Measurements from ENCODE around the gene PLAC1.

Gene PLAC1

DNA sequence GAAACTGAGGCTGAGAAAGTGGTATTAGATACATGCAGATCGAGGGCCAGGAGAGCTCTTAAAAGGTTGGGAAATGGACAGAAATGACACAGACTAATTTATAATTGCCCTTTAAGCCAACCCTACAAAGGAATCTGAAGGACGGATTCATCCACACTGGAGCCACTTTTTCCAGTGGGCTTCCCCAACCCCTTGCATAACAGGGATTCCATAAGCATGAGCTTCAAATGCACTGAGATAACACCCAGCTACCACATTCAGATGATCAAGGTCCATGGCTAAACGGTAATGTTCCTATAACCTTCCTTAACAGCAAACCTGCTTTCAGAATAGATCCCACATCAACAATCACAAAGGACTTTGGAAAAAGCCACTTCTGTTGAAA lies 34.2 kb downstream of the PLAC1 start:
- H3K4me2 ChIP-seq (ENCODE audit: low read length): no peak overlapping the region
- no peaks in the 10 kb centered on the region for H3K27me3 ChIP-seq (ENCODE audit: insufficient read depth, low read length)
- no peak overlapping the region for H3K4me3 ChIP-seq (ENCODE audit: low read depth, low read length, poor library complexity, severe bottlenecking)
- no peaks in the 10 kb centered on the region for H3K79me2 ChIP-seq (ENCODE audit: insufficient read depth, low read length)
- H3K4me1 ChIP-seq (ENCODE audit: insufficient read depth, low read length, severe bottlenecking): no peaks in the 10 kb centered on the region
- no peaks in the 10 kb centered on the region for H4K20me1 ChIP-seq (ENCODE audit: insufficient read depth, low read length)
- no peak overlapping the region for H2AFZ ChIP-seq (ENCODE audit: low read length)
- H3K27ac ChIP-seq (ENCODE audit: low read depth, low read length, poor library complexity, severe bottlenecking): no peak overlapping the region
- no peak overlapping the region for H3K9ac ChIP-seq (ENCODE audit: low read length)
- no peaks in the 10 kb centered on the region for H3K36me3 ChIP-seq (ENCODE audit: insufficient read depth, low read length)
- no peaks in the 10 kb centered on the region for H3K9me3 ChIP-seq (ENCODE audit: low read length)
- TF ChIP-seq, protein P1, sequence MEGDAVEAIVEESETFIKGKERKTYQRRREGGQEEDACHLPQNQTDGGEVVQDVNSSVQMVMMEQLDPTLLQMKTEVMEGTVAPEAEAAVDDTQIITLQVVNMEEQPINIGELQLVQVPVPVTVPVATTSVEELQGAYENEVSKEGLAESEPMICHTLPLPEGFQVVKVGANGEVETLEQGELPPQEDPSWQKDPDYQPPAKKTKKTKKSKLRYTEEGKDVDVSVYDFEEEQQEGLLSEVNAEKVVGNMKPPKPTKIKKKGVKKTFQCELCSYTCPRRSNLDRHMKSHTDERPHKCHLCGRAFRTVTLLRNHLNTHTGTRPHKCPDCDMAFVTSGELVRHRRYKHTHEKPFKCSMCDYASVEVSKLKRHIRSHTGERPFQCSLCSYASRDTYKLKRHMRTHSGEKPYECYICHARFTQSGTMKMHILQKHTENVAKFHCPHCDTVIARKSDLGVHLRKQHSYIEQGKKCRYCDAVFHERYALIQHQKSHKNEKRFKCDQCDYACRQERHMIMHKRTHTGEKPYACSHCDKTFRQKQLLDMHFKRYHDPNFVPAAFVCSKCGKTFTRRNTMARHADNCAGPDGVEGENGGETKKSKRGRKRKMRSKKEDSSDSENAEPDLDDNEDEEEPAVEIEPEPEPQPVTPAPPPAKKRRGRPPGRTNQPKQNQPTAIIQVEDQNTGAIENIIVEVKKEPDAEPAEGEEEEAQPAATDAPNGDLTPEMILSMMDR (IDR thresholded peaks at IDR 0.05; ENCODE audit: low read length): no peak
- no peak for TF ChIP-seq EZH2 (IDR thresholded peaks at IDR 0.05; ENCODE audit: borderline replicate concordance, low read length)
- no peaks in the 10 kb centered on the region for H3F3A ChIP-seq (ENCODE audit: insufficient read depth, low read length)
- no peaks in the 10 kb centered on the region for H3K9me2 ChIP-seq (ENCODE audit: low read depth, low read length)

DNA sequence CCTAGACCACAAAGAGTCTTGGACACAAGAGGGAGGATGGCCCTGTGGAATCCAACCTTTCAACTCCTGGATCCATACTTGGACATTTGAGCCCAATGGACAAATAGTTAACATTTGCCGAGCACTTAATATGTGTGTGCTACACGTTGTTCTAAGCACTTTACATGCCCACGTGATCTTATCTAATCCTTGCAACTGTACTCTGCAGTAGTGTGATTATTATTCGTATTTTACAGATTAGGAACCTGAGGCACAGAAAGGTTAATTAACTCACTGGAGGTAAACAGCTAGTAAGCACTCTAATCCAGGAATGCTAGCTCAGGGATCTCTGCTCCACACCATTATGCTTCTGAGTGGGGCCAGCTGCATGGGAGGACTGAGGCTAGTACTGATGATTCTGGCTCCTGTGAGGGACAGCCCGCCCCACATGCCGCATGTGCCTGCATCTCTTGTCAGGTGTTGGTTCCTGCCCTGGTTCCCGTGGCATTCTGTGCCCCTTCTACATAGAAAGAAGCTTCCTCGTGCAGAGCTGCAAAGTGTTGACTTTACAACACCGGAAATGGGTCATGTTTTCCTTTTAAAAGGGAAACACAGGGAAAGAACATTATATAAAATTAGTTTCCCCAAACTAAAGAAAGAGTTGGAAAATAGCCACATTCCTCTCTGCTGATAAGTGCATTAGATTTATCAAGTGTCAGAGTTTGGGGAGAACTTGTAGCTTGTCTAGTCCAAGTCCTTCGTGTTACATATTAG lies 34.8 kb downstream of the PLAC1 start:
- H3K27ac ChIP-seq (ENCODE audit: low read depth, low read length, poor library complexity, severe bottlenecking): no peak overlapping the region
- no peaks in the 10 kb centered on the region for H3K36me3 ChIP-seq (ENCODE audit: insufficient read depth, low read length)
- H3K9me2 ChIP-seq (ENCODE audit: low read depth, low read length): no peaks in the 10 kb centered on the region
- no peaks in the 10 kb centered on the region for H3K27me3 ChIP-seq (ENCODE audit: insufficient read depth, low read length)
- H3K9me3 ChIP-seq (ENCODE audit: low read length): no peaks in the 10 kb centered on the region
- H3K4me2 ChIP-seq (ENCODE audit: low read length): no peak overlapping the region
- no peaks in the 10 kb centered on the region for H3K79me2 ChIP-seq (ENCODE audit: insufficient read depth, low read length)
- no peaks in the 10 kb centered on the region for H3K4me1 ChIP-seq (ENCODE audit: insufficient read depth, low read length, severe bottlenecking)
- H3K4me3 ChIP-seq (ENCODE audit: low read depth, low read length, poor library complexity, severe bottlenecking): no peak overlapping the region
- no peaks in the 10 kb centered on the region for H3F3A ChIP-seq (ENCODE audit: insufficient read depth, low read length)
- TF ChIP-seq, protein P1 (IDR thresholded peaks at IDR 0.05; ENCODE audit: low read length): no peak
- TF ChIP-seq EZH2 (IDR thresholded peaks at IDR 0.05; ENCODE audit: borderline replicate concordance, low read length): no peak
- H4K20me1 ChIP-seq (ENCODE audit: insufficient read depth, low read length): no peaks in the 10 kb centered on the region
- H3K9ac ChIP-seq (ENCODE audit: low read length): no peak overlapping the region
- H2AFZ ChIP-seq (ENCODE audit: low read length): no peak overlapping the region

DNA sequence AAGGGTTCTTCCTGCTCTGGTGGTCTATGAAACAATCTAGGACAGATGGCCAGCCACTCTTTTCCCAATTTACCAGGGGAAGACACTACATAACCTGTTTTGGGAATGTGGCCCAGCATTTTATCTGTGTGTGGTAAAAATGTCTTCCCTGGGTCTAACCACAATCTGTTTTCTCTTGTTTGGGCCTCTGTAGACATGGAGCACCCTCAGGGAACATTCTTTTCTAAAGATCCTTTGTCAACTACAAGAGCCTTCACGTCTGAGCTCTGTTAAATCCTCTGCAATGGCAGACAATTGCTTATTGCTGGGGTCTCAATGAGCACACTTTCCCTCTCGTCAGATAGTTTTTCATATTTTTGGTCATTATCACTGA lies 35.5 kb downstream of the PLAC1 start:
- TF ChIP-seq EZH2 (IDR thresholded peaks at IDR 0.05; ENCODE audit: borderline replicate concordance, low read length): no peak
- TF ChIP-seq, protein P1 (IDR thresholded peaks at IDR 0.05; ENCODE audit: low read length): no peak
- H2AFZ ChIP-seq (ENCODE audit: low read length): no peak overlapping the region
- no peak overlapping the region for H3K4me3 ChIP-seq (ENCODE audit: low read depth, low read length, poor library complexity, severe bottlenecking)
- H3K9me2 ChIP-seq (ENCODE audit: low read depth, low read length): no peaks in the 10 kb centered on the region
- H3K4me1 ChIP-seq (ENCODE audit: insufficient read depth, low read length, severe bottlenecking): no peaks in the 10 kb centered on the region
- H3K79me2 ChIP-seq (ENCODE audit: insufficient read depth, low read length): no peaks in the 10 kb centered on the region
- no peaks in the 10 kb centered on the region for H3F3A ChIP-seq (ENCODE audit: insufficient read depth, low read length)
- no peak overlapping the region for H3K9ac ChIP-seq (ENCODE audit: low read length)
- no peaks in the 10 kb centered on the region for H3K27me3 ChIP-seq (ENCODE audit: insufficient read depth, low read length)
- no peak overlapping the region for H3K27ac ChIP-seq (ENCODE audit: low read depth, low read length, poor library complexity, severe bottlenecking)
- H3K4me2 ChIP-seq (ENCODE audit: low read length): no peak overlapping the region
- H3K9me3 ChIP-seq (ENCODE audit: low read length): no peaks in the 10 kb centered on the region
- no peaks in the 10 kb centered on the region for H3K36me3 ChIP-seq (ENCODE audit: insufficient read depth, low read length)
- H4K20me1 ChIP-seq (ENCODE audit: insufficient read depth, low read length): no peaks in the 10 kb centered on the region
